NCI-H2227 (cell line): Measurements from ENCODE around the gene THSD4.
A peak's percentile ranks its signal among the peaks of the same experiment; 100 is the strongest.

ENCODE experiments used
- DNase-seq: peaks from one replicate; lab custom pipeline; 2025; ENCODE audit not compliant: unreplicated experiment; lab: John Stamatoyannopoulos, UW

The THSD4 gene

GRCh38 chr15:71758711-71759110 lies 643.4 kb downstream of the THSD4 start:
- DNase-seq: no peak

- DNase-seq: no peak
Observed at GRCh38 chr15:71760852-71761251, 645.6 kb downstream of the THSD4 start.

- no peak for DNase-seq
Observed at GRCh38 chr15:71761649-71762048, 646.4 kb downstream of the THSD4 start.

DNA sequence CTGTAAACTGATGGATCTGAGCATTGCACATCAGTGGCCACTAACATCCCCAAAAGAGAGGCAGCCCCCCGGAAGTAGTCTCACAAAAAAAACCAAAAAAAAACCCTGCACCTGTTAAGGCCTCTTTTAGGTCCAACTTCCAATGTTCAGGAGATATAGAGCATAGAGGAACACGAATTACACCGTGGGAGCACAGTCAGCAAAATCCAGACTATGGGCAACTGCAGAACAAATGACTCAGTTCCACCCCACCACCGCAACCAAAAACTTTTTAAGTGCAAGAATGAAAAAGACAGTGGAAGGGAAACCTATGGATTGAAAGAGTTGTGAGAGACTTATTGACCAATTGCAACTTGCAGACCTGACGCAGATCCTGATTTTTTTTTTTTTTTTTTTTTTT lies 652.9 kb downstream of the THSD4 start:
- no peak for DNase-seq

GRCh38 chr15:71773206-71773859 lies 658.1 kb downstream of the THSD4 start:
- no peak for DNase-seq

GRCh38 chr15:71775856-71776255 lies 660.6 kb downstream of the THSD4 start:
- DNase-seq: no peak

DNA sequence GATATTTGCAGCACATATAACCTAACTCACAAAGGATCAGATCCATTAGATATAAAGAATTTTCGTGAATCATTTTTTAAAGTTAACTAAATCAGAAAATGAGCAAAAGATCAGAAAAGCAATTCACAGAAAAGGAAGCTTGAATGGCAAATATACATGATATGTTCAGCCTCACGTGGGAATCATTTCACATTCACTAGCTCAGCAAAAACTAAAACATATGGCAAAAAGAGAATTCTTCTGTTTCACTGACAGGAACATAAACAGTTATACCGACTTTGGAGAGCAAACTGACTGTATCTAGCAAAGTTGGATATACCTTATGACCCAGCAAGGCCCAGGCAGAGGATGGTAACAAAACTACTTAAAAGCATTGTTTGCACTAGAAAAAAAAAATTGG lies 661.0 kb downstream of the THSD4 start:
- DNase-seq: no peak

DNA sequence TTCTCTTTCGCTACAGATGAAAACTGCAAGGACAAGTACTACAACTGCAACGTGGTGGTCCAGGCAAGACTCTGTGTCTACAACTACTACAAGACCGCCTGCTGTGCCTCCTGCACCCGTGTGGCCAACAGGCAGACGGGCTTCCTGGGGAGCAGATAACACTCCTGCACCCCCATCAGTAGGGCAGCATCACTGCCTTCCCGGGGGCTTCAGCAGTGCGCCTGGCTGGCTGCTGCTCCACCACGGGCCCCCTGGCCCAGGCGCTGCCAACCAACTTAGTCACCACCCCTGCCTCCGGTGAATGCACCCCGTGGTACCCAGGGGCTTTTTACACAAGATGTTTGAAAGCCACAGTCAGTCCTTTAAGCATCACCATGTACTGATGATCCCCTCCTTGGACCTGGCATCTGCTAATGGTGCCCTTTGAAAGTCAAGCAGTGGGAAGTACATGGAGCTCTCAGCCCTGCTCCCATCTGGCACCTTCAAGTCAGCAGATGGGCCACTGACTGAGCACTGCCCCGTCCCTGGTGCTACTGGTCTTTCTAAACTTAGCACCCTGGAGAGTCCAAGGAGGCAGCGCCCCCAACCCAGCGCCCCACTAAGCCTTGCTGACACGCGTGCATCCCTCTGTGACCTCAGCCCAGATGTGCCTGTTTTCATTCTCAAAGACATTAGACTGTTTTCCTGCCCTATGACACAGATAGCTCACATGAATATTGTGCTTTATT lies 662.1 kb downstream of the THSD4 start:
- DNase-seq: no peak

GRCh38 chr15:71779073-71779797 lies 664.0 kb downstream of the THSD4 start:
- DNase-seq: no peak

DNA sequence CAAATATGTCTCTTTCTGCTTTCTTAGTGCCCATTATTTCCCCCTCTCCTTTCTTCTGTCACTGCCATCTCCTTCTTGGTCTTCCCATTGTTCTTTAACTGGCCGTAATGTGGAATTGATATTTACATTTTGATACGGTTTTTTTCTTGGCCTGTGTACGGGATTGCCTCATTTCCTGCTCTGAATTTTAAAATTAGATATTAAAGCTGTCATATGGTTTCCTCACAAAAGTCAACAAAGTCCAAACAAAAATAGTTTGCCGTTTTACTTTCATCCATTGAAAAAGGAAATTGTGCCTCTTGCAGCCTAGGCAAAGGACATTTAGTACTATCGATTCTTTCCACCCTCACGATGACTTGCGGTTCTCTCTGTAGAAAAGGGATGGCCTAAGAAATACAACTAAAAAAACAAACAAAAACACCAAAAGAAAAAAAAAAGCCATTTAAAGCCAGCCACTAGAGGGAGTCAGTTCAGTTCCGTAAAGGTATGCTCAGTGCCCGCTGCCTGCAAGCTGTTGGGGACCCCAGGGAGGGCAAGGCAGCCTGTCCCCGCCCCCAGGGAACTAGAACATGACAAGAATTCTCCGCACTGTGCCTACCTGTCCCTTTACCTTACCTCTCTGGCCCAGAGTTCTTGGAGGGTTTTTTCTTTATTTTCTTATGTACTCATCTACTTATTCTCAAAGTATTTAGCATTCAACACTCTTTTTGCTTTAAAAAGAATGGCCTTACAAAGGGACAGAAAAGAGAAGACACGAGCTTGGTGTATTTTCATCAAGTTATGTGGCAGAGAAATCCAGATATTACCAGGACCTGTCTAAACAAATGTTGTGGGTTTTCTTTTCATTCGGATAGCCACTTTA lies 665.1 kb downstream of the THSD4 start:
- DNase-seq: peak; percentile 51

- no peak for DNase-seq
Observed at GRCh38 chr15:71781179-71781964, 666.1 kb downstream of the THSD4 start.

- DNase-seq: no peak
Observed at GRCh38 chr15:71781965-71782265, 666.6 kb downstream of the THSD4 start.

DNA sequence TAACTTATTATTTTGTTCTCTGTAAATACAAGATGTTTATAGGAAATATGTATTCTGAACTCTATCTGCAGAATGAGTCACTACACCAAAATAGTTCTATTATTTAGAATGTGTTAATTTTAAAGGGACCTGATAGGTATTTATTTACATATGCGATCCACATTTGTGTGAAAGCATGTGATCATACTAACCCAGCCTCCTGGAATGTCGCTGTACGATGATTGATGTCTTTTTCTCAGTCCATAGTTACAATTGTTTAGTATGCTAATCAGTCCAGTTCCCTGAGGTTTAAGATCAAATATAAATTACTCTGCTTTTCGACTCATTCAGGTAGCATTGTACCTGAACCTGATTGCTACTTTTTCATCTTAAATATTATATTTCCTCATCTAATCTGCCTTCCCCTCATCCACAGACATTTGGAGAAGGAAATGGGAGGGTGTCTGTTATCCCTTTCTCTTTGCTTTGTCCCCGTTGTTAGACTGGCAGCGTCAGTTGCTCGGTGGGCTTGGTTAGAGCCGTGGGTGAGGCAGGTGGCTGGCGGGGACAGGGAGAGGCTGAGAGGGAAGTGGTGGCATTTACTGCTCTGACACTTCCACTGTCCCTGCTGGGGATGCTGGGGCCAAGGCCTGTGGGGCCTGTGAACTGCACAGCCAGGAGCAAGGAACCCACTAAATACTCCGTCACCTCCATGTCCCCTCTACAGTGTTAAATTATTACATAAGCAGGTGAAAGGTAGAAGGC lies 667.3 kb downstream of the THSD4 start:
- DNase-seq: no peak

DNA sequence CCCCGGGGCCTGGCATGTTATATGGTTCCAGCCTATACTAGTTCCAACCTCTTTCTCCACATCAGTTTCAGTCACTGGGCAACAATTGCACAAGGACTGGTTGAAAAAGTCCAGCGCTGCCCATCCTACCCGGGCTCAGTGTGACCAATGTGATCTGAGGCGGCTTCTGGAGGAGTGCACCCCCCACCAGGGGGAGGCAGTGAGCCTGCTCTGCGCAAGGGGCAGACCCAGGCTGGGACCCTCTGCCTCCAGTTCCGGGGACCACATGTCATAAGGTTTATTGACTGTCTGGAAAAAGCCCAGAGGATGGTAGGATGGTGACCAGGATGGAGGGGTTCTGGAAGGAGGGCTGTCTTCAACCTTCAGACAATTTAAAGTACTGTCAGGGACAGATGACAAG lies 669.4 kb downstream of the THSD4 start:
- DNase-seq: no peak

DNA sequence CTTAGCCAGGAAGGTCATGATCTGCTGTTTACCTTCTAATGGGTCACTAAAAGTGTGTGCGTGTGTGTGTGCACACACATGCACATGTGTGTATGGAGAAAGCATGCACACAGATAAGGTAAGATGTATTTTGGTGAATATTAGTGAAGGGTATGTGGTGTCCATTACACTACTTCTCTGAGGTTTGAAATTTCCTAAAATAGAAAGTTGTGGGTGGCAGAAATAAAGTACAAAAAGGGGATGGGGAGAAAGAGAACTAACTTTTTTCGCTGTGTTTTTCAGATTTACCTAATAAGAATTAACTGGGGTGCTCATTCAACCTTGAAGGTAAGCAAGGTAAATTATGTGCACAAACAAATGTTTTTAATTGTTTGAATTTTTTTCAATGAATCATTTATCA lies 670.7 kb downstream of the THSD4 start:
- no peak for DNase-seq

GRCh38 chr15:71786673-71787072 lies 671.4 kb downstream of the THSD4 start:
- no peak for DNase-seq

- DNase-seq: no peak
Observed at GRCh38 chr15:71788646-71789579, 673.6 kb downstream of the THSD4 start.

- DNase-seq: no peak
Observed at GRCh38 chr15:71789616-71790015, 674.3 kb downstream of the THSD4 start.

GRCh38 chr15:71790081-71790480 lies 674.8 kb downstream of the THSD4 start:
- no peak for DNase-seq
